ENCODE results near the gene APOB. TPM values are rescaled to one million over a fixed set of nuclear protein-coding genes. Genes with fewer than 3 reads are reported as not detected.
A peak's percentile ranks its signal among the peaks of the same experiment; 100 is the strongest.

Gene APOB
- total and polyA plus RNA-seq, 2 of the 13 experiments (the other 11 are each of a cell fraction or from before 2014, with no cell fraction given), result 1,569 to 2,515 TPM

GRCh38 chr2:21041943-21042707 is 1.7 kb downstream of the APOB start (continued):
- TF ChIP-seq KIAA2018 (CRISPR knock-in tag; IDR thresholded peaks at IDR 0.05; ENCODE audit: borderline replicate concordance) (no peak), REXO4 (CRISPR knock-in tag; IDR thresholded peaks at IDR 0.05; ENCODE audit: borderline replicate concordance) (no peak), TEAD3 (CRISPR knock-in tag; optimal IDR thresholded peaks at IDR 0.05; ENCODE audit: borderline replicate concordance) (peak; percentile 79), SIN3A (IDR thresholded peaks at IDR 0.05; ENCODE audit: borderline replicate concordance, low read depth, low read length) (peak; percentile 64; the same call in 1 of the 2 replicates), ZIK1 (CRISPR knock-in tag; IDR thresholded peaks at IDR 0.05; ENCODE audit: borderline replicate concordance, low read depth) (0 out of 2 replicates have a peak, but pooled peaks have one; percentile 38), SP5 (CRISPR knock-in tag; IDR thresholded peaks at IDR 0.05; ENCODE audit: borderline replicate concordance, low read depth) (peak; percentile 29; the same call in 1 of the 2 replicates), MXD3 (CRISPR knock-in tag; IDR thresholded peaks at IDR 0.05) (no peak; the same call in 1 of the 2 replicates), ZKSCAN1 (IDR thresholded peaks at IDR 0.05; ENCODE audit: low read length) (no peak), ATM (IDR thresholded peaks at IDR 0.05; ENCODE audit: borderline replicate concordance) (no peak), ZNF17 (CRISPR knock-in tag; IDR thresholded peaks at IDR 0.05) (no peak), SOX6 (IDR thresholded peaks at IDR 0.05) (no peak), SOX6 (CRISPR knock-in tag; IDR thresholded peaks at IDR 0.05) (peak; percentile 74), PAF1 (CRISPR knock-in tag; IDR thresholded peaks at IDR 0.05) (peak; percentile 94), ZNF605 (CRISPR knock-in tag; IDR thresholded peaks at IDR 0.05) (peak; percentile 93; the same call in 1 of the 2 replicates), ZNF646 (CRISPR knock-in tag; IDR thresholded peaks at IDR 0.05) (no peak)

All from HepG2 (cell line).